SK-N-SH treated with all-trans-retinoic acid at 6 μM for 48 hours (cell line): ENCODE measurements around the gene CEACAM18.

Source experiments
- ISL1 ChIP-seq: fragments of 250-450 bp; sonication (Bioruptor Pico); IDR thresholded peaks from 2 replicates; pipeline ENCODE4 v2.1.2; 2022; ENCODE audit warnings: mild to moderate bottlenecking, moderate library complexity
- PATZ1 ChIP-seq: fragments of 250-450 bp; sonication (Bioruptor Pico); IDR thresholded peaks from 2 replicates; pipeline ENCODE4 v1.8.0; 2020; ENCODE audit warnings: mild to moderate bottlenecking, moderate library complexity, borderline replicate concordance
- POU6F1 ChIP-seq: fragments of 250-450 bp; sonication (Bioruptor Pico); IDR thresholded peaks from 2 replicates; pipeline ENCODE4 v1.8.0; 2021; ENCODE audit warnings: low read depth, mild to moderate bottlenecking, moderate library complexity, borderline replicate concordance
- RARB ChIP-seq: fragments of 250-450 bp; sonication (Bioruptor Pico); IDR thresholded peaks from 2 replicates; pipeline ENCODE4 v1.8.0; 2021; ENCODE audit warnings: mild to moderate bottlenecking, moderate library complexity
- TCF4 ChIP-seq: fragments of 250-450 bp; sonication (Bioruptor Pico); IDR thresholded peaks from 2 replicates; pipeline ENCODE4 v1.8.0; 2021; ENCODE audit warnings: mild to moderate bottlenecking, moderate library complexity, borderline replicate concordance
- ZFP3 ChIP-seq: fragments of 250-450 bp; sonication (Bioruptor Pico); IDR thresholded peaks from 2 replicates; pipeline ENCODE4 v1.5.0; 2020; ENCODE audit warnings: mild to moderate bottlenecking, moderate library complexity
- ZFP30 ChIP-seq: fragments of 450-650 bp; formaldehyde crosslinking; IDR thresholded peaks from 2 replicates; pipeline ENCODE4 v1.5.0; 2022; ENCODE audit warnings: mild to moderate bottlenecking, moderate library complexity
- ZNF70 ChIP-seq: fragments of 450-650 bp; formaldehyde crosslinking; IDR thresholded peaks from 2 replicates; pipeline ENCODE4 v1.5.0; 2020; ENCODE audit warnings: mild to moderate bottlenecking, moderate library complexity

- no peak for TF ChIP-seq RARB (CRISPR knock-in tag)
- no peak for TF ChIP-seq ZFP30 (CRISPR knock-in tag)
- no peak for TF ChIP-seq POU6F1 (CRISPR knock-in tag)
- no peak for TF ChIP-seq ZNF70 (CRISPR knock-in tag)
- TF ChIP-seq TCF4 (CRISPR knock-in tag): no peak
- no peak for TF ChIP-seq ISL1 (CRISPR knock-in tag)
- no peak for TF ChIP-seq PATZ1 (CRISPR knock-in tag)
- no peak for TF ChIP-seq ZFP3 (CRISPR knock-in tag)
Measured at GRCh38 chr19:51525651-51526050, 47.3 kb downstream of the CEACAM18 start.
